ENCODE measurements around the gene GAS6.
"Not testable (repeated sequence)": the region's sequence is repeated elsewhere in the genome, so short reads cannot be mapped to it uniquely, and the experiment has no call there.

The GAS6 gene

DNA sequence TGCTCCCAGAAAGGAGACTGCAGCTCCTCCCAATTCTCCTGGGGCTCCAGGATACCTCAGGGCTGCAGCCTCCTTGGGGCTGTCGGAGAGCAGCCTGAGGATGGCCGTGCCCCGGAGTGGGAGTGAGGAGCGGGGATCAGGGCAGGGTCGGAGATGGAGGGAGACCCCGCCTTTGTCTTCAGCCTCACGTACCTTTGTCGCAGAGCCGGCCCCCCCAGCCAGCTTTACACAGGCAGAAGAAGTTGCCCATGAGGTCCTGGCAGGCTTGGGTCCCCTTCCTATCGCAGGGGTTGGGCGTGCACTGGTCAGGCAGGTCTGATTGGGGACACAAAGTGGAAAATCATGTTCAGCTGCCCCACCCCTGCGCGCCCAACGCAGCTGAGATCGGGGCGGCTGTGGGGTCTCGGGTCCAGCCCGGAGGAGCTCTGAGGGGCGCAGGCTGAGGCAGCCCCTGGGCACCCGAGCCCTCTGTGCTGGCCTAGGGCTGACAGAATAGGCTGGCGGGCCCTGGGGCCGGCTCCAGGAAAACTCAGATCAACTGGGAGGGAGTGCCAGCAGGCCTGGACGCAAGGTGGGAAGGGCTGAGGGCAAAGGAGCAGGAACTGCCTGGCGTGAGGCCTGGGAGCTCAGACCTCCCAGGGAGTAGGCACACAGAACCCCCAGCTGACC lies 24.2 kb downstream of the GAS6 start:
- DNase-seq (ENCODE audit: low read depth in 3 of 3, low spot score in 1 of 3), result no peak

DNA sequence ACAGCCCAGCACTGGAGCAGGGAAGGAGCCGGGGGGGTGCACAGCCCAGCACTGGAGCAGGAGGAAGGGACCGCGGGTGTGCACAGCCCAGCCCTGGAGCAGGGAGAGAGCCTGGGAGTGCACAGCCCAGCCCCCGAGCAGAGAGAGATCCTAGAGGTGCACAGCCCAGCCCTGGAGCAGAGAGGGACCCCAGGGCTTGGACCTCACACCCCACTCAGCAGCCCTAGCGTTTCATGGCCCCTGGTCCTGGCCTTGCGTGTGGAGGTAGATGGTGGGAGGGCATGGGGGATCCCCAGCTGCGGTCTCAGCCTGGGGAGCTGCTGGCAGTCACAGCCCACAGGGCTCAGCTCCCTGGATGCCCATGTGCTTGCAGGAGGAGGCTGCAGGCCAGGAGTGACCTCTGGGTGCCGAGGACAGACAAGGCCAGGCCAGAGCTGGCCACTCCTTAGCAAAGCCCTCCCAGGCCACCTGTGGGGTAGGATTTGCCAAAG lies 25.1 kb downstream of the GAS6 start:
- no peak for DNase-seq (ENCODE audit: low read depth in 3 of 3, low spot score in 1 of 3)

DNA sequence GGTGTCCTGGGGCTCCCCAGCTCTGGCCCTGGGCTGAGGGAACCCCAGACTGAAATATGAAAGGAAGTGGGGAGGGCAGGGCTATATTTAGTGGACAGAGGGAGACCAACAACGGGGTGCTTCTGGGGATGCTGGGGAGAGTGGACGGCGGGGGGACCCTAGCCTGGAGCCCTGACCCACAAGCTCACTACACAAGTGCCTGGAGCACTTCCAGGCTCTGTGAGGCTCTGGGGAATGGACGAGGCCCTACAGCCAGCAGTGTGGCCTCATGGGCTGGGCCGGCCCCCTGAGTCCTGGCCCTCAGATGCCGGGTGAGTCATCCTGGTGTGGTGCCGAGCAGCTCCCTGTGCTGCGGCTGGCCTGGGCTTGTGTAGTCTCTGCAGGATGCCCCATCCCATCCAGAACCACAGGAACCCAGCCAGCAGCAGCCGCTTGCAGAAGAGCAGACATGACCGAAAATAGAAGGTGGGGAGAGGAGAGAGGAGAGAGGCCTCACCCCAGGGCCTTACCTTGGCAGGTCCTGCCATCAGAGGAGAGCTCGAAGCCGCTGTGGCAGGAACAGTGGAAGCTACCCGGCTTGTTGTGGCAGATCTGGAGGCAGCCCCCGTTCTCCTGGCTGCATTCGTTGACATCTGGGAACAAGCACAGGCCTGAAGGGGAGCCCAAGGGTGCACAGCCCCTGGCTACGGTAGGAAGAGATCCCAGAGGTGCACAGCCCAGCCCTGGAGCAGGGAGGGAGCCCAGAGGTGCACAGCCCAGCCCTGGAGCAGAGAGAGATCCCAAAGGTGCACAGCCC lies 26.1 kb downstream of the GAS6 start:
- no peak for DNase-seq (ENCODE audit: low read depth in 3 of 3, low spot score in 1 of 3)

DNA sequence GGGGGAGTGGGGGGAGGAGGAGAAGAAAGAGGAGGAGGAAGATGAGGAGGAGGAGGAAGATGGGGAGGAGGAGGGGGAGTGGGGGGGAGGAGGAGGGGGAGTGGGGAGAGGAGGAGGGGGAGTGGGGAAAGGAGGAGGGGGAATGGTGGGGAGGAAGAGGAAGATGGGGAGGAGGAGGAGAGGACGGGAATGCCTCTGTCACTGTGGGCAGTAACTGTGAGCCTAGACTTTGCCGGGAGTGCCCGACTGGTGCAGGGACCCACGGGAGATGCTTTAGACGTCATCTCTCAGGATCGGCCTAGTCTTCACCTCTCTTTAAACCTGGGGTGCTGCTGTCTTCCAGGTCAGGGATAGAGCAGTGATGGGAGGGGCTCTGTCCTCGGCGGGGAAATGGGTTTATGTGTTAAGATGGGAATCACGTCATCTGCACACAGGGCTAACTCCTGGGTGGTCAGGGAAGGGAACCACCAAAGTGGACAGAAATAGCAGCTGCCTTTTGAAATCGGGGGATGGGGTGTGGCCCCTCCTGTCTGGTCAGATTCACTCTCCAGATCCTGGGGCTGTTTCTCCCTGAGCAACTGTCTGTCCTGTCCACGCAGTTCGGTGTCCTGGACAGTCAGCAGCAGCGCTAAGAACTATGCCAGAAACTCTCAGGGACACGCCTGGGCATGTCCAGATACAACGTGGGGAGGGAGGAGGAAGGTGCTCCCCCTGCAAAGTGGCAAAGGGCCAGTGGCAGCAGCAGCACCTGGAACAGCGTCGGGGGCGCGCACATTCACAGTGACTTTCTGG lies 26.9 kb downstream of the GAS6 start:
- DNase-seq (ENCODE audit: low read depth in 3 of 3, low spot score in 1 of 3), result no peak

DNA sequence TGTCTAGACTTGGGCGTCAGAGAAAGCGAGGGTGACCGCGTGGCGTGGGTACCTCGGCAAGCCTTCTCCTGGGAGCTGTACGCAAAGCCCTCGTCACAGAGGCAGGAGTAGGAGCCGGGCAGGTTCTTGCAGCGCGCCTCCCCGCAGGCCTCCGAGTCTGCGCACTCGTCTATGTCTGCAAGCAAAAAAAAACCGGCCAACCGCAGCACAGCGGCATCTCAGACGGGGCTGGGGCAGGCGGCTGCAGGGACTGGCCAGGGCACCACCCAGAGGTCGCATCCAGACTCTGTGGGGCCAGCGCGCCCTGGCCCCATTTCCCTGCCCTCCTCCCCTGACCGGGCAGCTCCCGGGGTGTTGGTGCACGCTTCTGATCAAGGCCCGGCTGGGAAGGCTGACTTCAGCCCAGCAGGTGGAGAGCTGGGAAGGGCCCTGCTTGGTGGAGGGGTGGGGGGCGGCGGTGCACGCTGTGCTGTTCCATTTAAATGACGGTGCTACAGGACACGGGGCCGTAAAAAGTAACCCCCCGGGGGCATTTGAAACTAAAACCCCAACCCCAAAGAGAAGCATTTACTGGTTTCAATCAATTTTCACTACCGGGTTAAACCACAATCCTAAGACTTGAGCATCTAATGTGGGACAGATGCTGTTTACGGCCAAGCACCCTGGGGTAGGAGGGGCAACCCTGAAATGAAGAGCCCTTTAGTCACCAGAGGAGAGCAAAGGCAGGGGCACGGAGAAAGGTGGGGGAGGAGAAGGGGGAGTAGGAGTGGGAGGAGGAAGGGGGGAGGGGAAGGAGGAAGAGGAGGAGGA lies 28.2 kb downstream of the GAS6 start:
- DNase-seq (ENCODE audit: low read depth in 3 of 3, low spot score in 1 of 3), result no peak

DNA sequence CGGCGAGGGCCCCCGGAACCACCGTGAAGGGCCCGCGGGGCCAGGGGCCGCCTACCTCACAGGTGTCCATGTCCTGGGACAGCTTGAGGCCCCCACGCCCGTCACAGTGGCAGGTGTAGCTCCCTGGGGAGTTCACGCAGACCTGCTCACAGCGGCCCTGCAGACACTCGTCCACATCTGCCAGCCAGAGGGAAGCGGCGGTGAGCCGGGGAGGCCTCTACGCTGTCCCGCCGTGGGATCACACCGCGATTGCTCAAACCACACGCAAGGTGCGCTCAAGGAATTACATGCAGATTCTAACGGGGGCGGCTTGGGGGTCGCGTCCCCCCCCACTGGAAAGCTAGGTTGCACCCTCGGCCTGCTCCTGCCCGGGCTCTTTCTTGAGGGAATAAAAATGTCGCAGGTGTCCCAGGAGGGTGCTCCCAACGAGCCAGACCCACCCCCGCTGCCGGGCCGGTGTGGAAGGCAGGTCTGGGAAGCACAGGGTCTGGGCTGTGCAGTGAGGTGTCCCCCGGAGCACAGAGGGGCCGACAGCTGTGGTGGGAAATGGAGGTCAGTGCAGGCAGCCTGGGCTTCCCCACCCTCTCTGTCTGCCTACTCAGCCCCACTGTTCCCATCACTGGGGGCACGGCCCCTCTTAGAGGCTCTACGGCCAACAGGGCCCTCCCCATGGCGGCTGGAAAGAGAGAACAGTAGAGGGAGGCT lies 29.2 kb downstream of the GAS6 start:
- DNase-seq (ENCODE audit: low read depth in 3 of 3, low spot score in 1 of 3), result no peak

DNA sequence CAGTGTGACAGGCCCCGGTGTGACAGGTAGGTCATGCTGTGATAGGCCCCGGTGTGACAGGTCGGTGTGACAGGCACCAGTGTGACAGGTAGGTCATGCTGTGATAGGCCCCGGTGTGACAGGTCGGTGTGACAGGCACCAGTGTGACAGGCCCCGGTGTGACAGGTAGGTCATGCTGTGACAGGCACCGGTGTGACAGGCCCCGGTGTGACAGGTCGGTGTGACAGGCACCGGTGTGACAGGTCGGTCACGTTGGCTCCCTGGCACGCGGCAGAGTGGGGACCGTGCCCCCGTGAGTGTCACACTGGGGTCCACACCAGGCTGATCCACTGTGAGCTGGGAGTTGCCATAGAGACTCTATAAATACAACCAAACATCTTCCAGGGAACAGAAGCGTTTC lies 29.9 kb downstream of the GAS6 start:
- not testable (repeated sequence) for DNase-seq (ENCODE audit: low read depth in 3 of 3, low spot score in 1 of 3)

DNA sequence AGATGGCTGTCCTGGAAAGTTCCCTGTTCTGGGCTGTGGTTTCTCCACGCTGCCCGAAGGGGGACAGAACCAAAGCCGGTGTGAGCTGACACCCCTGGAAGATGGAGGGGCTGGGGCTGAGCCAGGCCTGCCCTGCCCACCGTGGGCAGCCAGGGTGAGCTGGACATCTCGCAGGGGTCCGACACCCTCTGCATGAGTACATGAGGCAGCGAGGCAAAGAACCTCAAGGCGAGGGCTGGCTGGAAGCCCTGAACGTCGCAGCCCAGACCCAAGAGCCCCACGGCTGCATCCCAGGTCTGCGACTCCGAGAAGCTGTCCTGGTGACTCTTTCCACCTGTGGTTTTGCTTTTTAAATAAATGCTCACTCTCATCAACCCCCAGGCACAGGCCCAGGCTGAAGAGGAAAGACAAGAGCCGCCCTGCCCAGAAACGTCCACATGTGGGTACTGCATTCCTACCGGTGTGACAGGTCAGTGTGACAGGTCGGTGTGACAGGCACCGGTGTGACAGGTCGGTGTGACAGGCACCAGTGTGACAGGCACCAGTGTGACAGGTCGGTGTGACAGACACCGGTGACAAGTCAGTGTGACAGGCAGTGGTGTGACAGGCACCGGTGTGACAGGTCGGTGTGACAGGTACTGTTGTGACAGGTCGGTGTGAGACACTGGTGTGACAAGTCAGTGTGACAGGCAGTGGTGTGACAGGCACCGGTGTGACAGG lies 30.6 kb downstream of the GAS6 start:
- DNase-seq (ENCODE audit: low read depth in 3 of 3, low spot score in 1 of 3), result no peak

DNA sequence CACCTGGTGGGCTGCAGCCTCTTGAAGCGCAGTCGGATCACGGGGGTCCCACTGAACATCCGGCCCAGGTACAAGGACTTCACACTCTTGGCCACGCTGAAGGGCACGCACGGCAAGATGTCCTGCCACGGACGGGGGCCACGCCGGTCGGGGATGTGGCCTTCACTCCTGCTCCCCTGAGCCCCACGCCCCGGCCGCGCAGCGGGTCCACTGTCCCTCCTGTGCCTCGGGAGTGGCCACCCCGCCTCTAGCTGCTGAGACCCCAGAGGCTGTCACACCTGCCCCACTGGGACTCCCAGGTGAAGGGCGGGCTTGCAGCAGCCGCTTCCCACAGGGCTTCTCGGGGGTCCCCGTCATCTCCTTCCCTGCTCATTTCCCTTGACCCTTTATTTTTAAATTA lies 31.2 kb downstream of the GAS6 start:
- no peak for DNase-seq (ENCODE audit: low read depth in 3 of 3, low spot score in 1 of 3)

DNA sequence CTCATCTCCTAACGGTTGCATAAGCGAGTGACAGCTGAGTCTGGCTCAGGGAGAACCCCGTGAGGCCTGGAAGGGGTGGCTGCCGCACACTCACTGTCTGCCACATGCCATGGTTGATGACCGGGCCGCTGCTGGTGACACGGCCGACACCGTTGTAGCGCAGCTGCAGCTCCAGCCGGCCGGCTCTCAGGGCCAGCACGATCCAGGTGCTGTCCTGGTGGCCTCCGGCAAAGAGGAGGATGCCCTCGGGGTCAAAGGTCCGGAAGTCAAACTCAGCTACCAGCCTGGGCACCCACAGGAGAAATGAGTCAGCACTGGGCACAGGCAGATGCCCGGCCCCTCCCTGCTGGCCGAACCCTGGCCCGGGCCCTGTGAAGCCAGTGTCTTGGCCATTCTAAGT lies 31.7 kb downstream of the GAS6 start:
- no peak for DNase-seq (ENCODE audit: low read depth in 3 of 3, low spot score in 1 of 3)

DNA sequence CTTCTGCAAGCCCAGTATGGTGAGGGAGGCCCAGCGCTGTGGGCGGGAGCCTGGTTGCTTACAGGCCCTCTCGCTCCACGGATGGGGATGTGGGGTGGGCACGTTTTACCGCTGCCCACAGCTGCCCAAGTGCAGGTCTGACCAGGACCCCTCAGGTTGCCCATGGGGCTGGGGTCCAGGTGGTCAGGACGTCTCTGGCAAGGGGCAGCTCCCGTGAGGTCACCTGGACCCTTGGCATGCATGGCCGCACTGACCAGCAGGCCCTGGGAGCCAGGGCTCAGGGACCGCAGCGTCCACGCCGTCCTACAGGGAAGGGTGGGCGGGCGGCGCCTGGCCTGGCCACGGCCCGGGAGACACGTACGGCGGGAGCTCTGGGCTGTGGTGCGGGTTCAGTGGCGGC lies 32.8 kb downstream of the GAS6 start:
- no peak for DNase-seq (ENCODE audit: low read depth in 3 of 3, low spot score in 1 of 3)

DNA sequence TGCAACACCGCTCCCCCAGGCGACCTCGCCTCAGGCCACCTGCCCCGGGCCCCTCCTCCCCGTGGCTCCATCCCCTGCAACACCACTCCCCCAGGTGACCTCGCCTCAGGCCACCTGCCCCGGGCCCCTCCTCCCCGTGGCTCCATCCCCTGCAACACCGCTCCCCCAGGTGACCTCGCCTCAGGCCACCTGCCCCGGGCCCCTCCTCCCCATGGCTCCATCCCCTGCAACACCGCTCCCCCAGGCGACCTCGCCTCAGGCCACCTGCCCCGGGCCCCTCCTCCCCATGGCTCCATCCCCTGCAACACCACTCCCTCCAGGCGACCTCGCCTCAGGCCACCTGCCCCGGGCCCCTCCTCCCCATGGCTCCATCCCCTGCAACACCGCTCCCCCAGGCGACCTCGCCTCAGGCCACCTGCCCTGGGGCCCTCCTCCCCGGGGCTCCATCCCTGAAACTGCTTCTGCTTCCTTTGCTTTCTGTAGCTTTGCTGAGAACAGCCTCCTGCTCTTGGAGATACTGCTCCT lies 33.4 kb downstream of the GAS6 start:
- DNase-seq (ENCODE audit: low read depth in 3 of 3, low spot score in 1 of 3), result not testable (repeated sequence)

DNA sequence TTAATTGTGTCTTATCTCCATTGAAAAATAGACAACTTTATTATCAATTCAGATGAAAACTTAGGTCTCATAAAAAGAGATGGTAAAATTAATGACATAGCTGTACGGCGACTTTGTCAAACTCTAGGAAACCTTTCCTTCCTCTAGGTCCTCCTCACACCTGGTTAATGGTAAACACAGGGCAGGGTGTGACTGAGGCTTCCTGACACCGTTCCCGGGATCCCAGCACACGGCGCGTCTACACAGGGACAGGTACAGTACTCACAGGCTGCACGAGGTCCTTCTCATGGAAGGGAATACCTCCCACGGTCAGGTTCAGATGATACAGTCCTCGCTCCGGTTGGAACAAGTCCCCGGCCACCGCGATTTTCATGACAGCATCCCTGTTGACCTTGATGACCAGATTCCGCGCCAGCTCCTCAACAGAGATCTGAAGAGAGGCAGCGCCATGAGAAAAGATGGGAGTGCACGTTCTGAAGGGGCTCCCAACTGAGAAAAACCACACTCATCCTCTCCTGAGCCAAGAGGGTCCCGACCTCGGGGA lies 35.5 kb downstream of the GAS6 start:
- DNase-seq (ENCODE audit: low read depth in 3 of 3, low spot score in 1 of 3), result no peak

DNA sequence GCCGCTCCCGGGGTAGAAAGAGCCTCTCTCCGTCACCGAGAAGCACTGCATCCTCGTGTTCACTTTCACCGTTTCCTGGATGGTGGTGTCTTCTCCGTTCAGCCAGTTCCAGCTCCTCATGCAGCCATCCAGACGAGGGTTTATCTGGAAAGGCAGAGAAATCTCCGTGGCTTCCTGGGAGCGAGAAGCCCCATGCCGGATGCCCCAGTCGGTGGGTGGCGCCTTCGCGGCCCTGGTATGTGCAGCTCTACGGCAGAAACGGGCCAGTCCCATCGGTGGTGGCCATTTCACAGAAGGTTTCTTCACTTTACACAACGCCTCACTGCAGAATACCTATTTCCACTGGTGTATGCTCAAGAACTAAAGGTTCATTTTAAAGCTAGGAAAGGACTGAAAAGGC lies 36.9 kb downstream of the GAS6 start:
- DNase-seq (ENCODE audit: low read depth in 3 of 3, low spot score in 1 of 3), result no peak

DNA sequence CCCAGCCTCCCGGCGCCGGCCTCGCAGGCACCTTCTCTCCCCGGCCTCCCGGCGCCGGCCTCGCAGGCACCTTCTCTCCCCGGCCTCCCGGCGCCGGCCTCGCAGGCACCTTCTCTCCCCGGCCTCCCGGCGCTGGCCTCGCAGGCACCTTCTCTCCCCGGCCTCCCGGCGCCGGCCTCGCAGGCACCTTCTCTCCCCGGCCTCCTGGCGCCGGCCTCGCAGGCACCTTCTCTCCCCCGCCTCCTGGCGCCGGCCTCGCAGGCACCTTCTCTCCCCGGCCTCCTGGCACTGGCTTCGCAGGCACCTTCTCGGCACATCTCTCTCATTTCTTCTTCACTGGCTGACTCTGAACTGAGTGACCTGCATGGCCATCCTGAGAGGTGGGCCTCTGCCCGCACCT lies 37.4 kb downstream of the GAS6 start:
- not testable (repeated sequence) for DNase-seq (ENCODE audit: low read depth in 3 of 3, low spot score in 1 of 3)

DNA sequence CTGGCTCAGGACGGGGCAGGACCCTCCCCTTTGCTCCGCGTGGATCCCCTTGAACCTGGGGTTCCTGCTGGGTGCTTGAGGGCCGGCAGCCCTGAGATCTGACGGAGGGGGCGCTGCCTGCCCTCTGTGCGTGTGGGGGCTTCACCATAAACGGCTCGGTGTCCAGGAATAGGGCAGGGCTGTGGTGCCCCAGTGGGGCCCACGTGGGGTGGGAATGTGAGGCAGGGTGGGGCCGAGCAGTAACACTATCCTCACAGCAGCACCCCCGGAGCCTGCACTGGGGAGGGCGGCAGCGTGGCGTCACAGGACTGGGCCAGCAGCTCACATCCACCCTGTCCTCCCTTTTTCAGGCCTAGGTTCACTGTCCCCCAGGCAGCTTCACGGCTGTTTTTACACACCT lies 38.0 kb downstream of the GAS6 start:
- no peak for DNase-seq (ENCODE audit: low read depth in 3 of 3, low spot score in 1 of 3)

DNA sequence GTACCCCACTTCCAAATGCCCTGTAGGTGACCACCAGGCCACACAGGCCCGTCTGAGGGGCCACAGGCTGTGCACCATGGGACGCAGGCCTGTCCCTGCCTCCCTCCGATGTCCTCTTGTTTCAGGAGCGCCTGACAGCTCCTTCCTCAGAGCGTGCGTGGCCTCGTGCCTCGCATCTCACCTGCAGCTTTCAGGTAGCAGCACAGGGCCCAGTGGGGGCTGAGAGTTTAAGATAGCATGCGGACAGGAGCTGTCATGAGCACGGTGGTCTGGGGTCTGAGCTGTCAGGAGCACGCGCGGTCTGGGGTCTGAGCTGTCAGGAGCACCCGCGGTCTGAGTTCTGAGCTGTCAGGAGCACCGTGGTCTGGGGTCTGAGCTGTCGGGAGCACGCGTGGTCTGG lies 40.1 kb downstream of the GAS6 start:
- no peak for DNase-seq (ENCODE audit: low read depth in 3 of 3, low spot score in 1 of 3)

DNA sequence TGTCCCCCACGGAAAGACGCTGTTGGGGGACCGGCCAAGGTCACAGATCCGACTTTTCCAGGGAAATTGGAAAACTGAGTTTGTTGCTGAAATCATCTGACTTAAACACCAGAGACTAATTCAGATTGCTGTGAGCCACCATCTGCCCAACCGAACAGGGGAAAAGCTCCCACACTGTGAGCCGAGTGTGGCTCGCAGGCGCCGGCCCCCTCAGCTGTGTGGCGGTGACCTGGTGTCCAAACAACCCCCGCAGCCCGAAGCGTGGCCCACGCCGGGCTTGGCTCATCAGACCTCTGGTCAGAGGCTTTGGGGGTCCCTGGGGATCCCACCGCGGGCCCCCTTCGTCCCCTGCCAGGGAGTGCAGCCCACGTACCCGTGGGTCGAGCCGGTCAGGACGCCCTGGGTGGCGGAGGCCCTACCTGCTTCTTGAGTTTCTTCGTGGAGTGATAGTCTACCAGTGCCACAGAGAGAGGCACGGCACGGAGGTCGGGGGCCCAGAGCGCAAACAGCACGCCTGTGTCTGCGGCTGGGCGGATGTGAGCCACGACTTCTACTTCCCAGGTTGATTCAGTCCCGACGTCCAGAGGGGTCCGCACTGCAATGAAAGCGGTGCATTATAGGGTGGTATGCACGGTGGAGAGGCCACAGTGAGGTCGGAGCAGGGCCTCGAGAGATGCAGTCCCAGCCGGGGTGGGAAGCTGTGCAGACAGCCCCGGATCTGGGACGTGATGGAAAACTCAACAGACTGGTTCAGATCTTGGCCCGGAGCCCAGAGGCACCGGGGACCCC lies 40.7 kb downstream of the GAS6 start:
- no peak for DNase-seq (ENCODE audit: low read depth in 3 of 3, low spot score in 1 of 3)
